ENCODE data around the gene INPP4B. TPM values are rescaled to one million over a fixed set of nuclear protein-coding genes. Genes with fewer than 3 reads are reported as not detected.

INPP4B gene
- total RNA-seq, 2 experiments from 2014 or later: not detected

DNA sequence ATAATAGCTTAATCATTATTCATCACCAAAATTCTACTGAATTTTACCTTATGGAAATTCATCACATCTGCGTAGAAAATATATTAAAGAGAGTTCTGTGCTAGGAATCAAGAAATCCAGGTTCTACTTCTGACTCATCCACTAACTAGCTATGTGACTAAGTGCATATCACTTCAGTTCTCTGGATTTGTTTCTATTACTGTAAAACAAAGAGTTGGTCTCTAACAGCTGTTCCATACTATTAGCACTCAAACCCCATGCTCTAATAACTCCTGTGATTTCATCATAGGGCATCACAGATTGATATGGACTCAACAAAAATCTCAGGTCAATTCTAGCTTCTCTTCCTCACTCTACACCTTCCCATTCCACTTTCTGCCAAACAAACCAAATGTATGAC lies 572.0 kb downstream of the INPP4B start:
- intact Hi-C loops (cut with micrococcal nuclease; ENCODE audit: unreplicated experiment): no loop called here

DNA sequence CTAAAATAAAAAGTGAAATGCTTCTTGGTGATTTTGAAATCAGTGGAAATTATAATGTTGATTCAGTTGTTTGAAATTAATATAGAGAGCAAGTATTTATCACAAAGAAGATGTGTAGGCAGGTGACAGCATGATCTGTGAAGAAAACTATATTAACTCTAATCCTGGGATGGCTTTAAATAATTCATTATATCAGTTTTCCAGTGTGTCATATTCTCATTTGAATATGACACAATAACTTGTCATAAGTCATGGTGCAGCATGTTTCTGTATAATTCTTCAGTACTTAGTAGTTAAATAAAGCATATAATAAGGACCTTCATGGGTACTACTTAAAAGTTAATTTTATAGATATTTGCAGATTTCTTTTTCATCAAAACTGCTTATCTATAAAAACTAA lies 573.6 kb downstream of the INPP4B start:
- Histone ChIP-seq H3K4me1 (ENCODE audit: insufficient read depth, low read length, poor library complexity, severe bottlenecking) (no peaks in the 10 kb centered on the region), H3K9me2 (ENCODE audit: insufficient read depth, low read length) (no peaks in the 10 kb centered on the region), H3K9me3 (ENCODE audit: low read length) (no peaks in the 10 kb centered on the region), H3K4me2 (ENCODE audit: low read length) (no peak overlapping the region), H2AFZ (ENCODE audit: low read length) (no peak overlapping the region), H3K4me3 (ENCODE audit: low read depth, low read length, poor library complexity, severe bottlenecking) (no peak overlapping the region), H4K20me1 (ENCODE audit: insufficient read depth, low read length) (no peaks in the 10 kb centered on the region), H3K27ac (ENCODE audit: low read depth, low read length, poor library complexity, severe bottlenecking) (no peak overlapping the region), H3K36me3 (ENCODE audit: insufficient read depth, low read length) (no peaks in the 10 kb centered on the region), H3K79me2 (ENCODE audit: insufficient read depth, low read depth, low read length) (no peaks in the 10 kb centered on the region)
- POLR2A ChIA-PET: no interaction called here
- DNase-seq (ENCODE audit: low spot score): no peak
- TF ChIP-seq EZH2phosphoT487 (IDR thresholded peaks at IDR 0.05; ENCODE audit: borderline replicate concordance, low read depth, low read length): no peak
- TF ChIP-seq, protein P1, sequence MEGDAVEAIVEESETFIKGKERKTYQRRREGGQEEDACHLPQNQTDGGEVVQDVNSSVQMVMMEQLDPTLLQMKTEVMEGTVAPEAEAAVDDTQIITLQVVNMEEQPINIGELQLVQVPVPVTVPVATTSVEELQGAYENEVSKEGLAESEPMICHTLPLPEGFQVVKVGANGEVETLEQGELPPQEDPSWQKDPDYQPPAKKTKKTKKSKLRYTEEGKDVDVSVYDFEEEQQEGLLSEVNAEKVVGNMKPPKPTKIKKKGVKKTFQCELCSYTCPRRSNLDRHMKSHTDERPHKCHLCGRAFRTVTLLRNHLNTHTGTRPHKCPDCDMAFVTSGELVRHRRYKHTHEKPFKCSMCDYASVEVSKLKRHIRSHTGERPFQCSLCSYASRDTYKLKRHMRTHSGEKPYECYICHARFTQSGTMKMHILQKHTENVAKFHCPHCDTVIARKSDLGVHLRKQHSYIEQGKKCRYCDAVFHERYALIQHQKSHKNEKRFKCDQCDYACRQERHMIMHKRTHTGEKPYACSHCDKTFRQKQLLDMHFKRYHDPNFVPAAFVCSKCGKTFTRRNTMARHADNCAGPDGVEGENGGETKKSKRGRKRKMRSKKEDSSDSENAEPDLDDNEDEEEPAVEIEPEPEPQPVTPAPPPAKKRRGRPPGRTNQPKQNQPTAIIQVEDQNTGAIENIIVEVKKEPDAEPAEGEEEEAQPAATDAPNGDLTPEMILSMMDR (conservative IDR thresholded peaks at IDR 0.05; ENCODE audit: low read length): no peak
- BruUV-seq (replicated peaks): no TSS peak
- CTCF ChIA-PET (ENCODE audit: unreplicated experiment): no interaction called here
- intact Hi-C loops (cut with micrococcal nuclease; ENCODE audit: unreplicated experiment): no loop called here

More for the DNA sequence above, 572.0 kb downstream of the INPP4B start:
- no peak overlapping the region for H3K4me3 ChIP-seq (ENCODE audit: low read depth, low read length, poor library complexity, severe bottlenecking)
- H3K9me2 ChIP-seq (ENCODE audit: insufficient read depth, low read length): no peaks in the 10 kb centered on the region
- no peaks in the 10 kb centered on the region for H3K4me1 ChIP-seq (ENCODE audit: insufficient read depth, low read length, poor library complexity, severe bottlenecking)
- no peak overlapping the region for H2AFZ ChIP-seq (ENCODE audit: low read length)
- H3K27ac ChIP-seq (ENCODE audit: low read depth, low read length, poor library complexity, severe bottlenecking): no peak overlapping the region
- H3K79me2 ChIP-seq (ENCODE audit: insufficient read depth, low read depth, low read length): no peaks in the 10 kb centered on the region
- DNase-seq (ENCODE audit: low spot score): no peak
- H4K20me1 ChIP-seq (ENCODE audit: insufficient read depth, low read length): no peaks in the 10 kb centered on the region
- TF ChIP-seq, protein P1 (conservative IDR thresholded peaks at IDR 0.05; ENCODE audit: low read length): no peak
- no TSS peak for BruUV-seq (replicated peaks)
- no peaks in the 10 kb centered on the region for H3K36me3 ChIP-seq (ENCODE audit: insufficient read depth, low read length)
- ChIA-PET CTCF (ENCODE audit: unreplicated experiment) (no interaction called here), POLR2A (interaction anchor here (0.7 kb wide), 1 partner anchor 182 kb away, joined by 3 read pairs; no protein-coding TSS in a partner anchor)
- no peaks in the 10 kb centered on the region for H3K9me3 ChIP-seq (ENCODE audit: low read length)
- H3K4me2 ChIP-seq (ENCODE audit: low read length): no peak overlapping the region

DNA sequence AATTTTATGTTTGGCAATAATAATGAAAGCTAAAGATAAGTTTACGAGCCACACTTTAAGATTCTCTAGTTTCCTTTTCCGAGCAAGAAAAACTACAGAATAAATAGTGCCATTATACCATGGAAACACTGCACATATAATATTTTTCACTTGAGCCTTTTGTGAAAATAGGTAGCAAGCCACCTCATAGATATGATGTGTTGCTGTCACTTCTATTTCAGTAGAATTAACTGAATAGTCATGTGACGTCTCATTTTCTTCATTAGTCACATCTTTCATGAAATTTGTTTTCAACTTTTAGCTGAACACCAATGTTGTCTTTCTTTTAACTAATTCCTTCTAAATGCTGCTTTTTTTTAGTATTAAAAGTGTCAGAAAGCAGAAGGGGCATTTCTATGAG lies 574.3 kb downstream of the INPP4B start:
- CTCF ChIA-PET (ENCODE audit: unreplicated experiment): no interaction called here
- intact Hi-C loops (cut with micrococcal nuclease; ENCODE audit: unreplicated experiment): no loop called here
- Histone ChIP-seq H3K4me2 (ENCODE audit: low read length) (no peak overlapping the region), H3K9me2 (ENCODE audit: insufficient read depth, low read length) (no peaks in the 10 kb centered on the region), H2AFZ (ENCODE audit: low read length) (no peak overlapping the region), H3K4me3 (ENCODE audit: low read depth, low read length, poor library complexity, severe bottlenecking) (no peak overlapping the region), H3K27ac (ENCODE audit: low read depth, low read length, poor library complexity, severe bottlenecking) (no peak overlapping the region), H3K9me3 (ENCODE audit: low read length) (no peaks in the 10 kb centered on the region), H3K4me1 (ENCODE audit: insufficient read depth, low read length, poor library complexity, severe bottlenecking) (no peaks in the 10 kb centered on the region), H3K79me2 (ENCODE audit: insufficient read depth, low read depth, low read length) (no peaks in the 10 kb centered on the region), H3K36me3 (ENCODE audit: insufficient read depth, low read length) (no peaks in the 10 kb centered on the region), H4K20me1 (ENCODE audit: insufficient read depth, low read length) (no peaks in the 10 kb centered on the region)
- no TSS peak for BruUV-seq (replicated peaks)
- TF ChIP-seq EZH2phosphoT487 (IDR thresholded peaks at IDR 0.05; ENCODE audit: borderline replicate concordance, low read depth, low read length): no peak
- TF ChIP-seq, protein P1 (conservative IDR thresholded peaks at IDR 0.05; ENCODE audit: low read length): no peak
- POLR2A ChIA-PET: interaction anchor here (1.1 kb wide), 1 partner anchor 15 kb away, joined by 3 read pairs; no protein-coding TSS in a partner anchor
- DNase-seq (ENCODE audit: low spot score): no peak
